H1 (cell line): ENCODE data around the gene ACLY. TPM values are rescaled to one million over a fixed set of nuclear protein-coding genes. Genes with fewer than 3 reads are reported as not detected.

Experiments used
- CTCF ChIA-PET: fragments of 300-600 bp; sonication (Branson Sonifier 250); formaldehyde crosslinking; loops from one replicate; lab custom pipeline; 2021; ENCODE audit not compliant: partially characterized antibody; lab: Charles Lee
- POLR2A ChIA-PET: fragments of 300-600 bp; sonication (Branson Sonifier 250); formaldehyde crosslinking; loops from one replicate; lab custom pipeline; 2021; ENCODE audit warnings: inconsistent platforms; ENCODE audit not compliant: partially characterized antibody; lab: Charles Lee
- DNase-seq, 2 experiments: peaks; one replicate each; pipeline versions ENCODE4 v3.0.0 to v3.0.0-alpha.2; 2010 to 2022; ENCODE audit warnings: low spot score in 2 of 2, low read depth in 1 of 2, mixed read lengths in 1 of 2
- FAIRE-seq: peaks from 2 replicates; lab custom pipeline; 2011; peaks lifted over from hg19 to GRCh38; lab: Jason Lieb, UNC
- H2AFZ ChIP-seq: 2 replicates; pipeline ENCODE4 v1.8.1; 2012; ENCODE audit warnings: low read length, inconsistent platforms
- H2AK5ac ChIP-seq: 2 replicates; pipeline ENCODE4 v1.6.1; 2013; ENCODE audit warnings: low read depth, low read length
- H2BK120ac ChIP-seq: replicated peaks from 2 replicates; pipeline ENCODE3; 2013; ENCODE audit warnings: low read depth, low read length, inconsistent platforms
- H2BK12ac ChIP-seq: 2 replicates; pipeline ENCODE4 v1.6.1; 2013; ENCODE audit warnings: low read depth, low read length
- H2BK15ac ChIP-seq: 2 replicates; pipeline ENCODE4 v1.6.1; 2013; ENCODE audit warnings: low read length
- H2BK20ac ChIP-seq: 2 replicates; pipeline ENCODE4 v1.6.1; 2013; ENCODE audit warnings: low read length
- H2BK5ac ChIP-seq: 2 replicates; pipeline ENCODE4 v1.6.1; 2013; ENCODE audit warnings: low read depth, low read length
- H3K14ac ChIP-seq: 2 replicates; pipeline ENCODE4 v1.6.1; 2013; ENCODE audit warnings: inconsistent platforms; ENCODE audit not compliant: insufficient read length
- H3K18ac ChIP-seq: 2 replicates; pipeline ENCODE4 v1.6.1; 2013; ENCODE audit warnings: low read length; ENCODE audit errors: extremely low read depth
- H3K23ac ChIP-seq: 2 replicates; pipeline ENCODE4 v1.6.1; 2013; ENCODE audit warnings: inconsistent platforms; ENCODE audit not compliant: insufficient read length
- H3K23me2 ChIP-seq: 2 replicates; pipeline ENCODE4 v1.6.1; 2013; ENCODE audit warnings: low read depth, low read length
- H3K27ac ChIP-seq: 2 replicates; pipeline ENCODE4 v1.6.1; 2011; ENCODE audit warnings: low read depth, low read length, inconsistent platforms
- H3K27me3 ChIP-seq, 4 experiments: replicated peaks in 1 of 4; 1 replicate in 1 of 4; 2 replicates in 3 of 4; pipeline versions ENCODE4 v1.6.1 to v1.8.1; 2011 to 2013; ENCODE audit warnings: low read length in 3 of 4, mild to moderate bottlenecking in 3 of 4, inconsistent platforms in 2 of 4, mixed read lengths in 2 of 4, moderate library complexity in 1 of 4; ENCODE audit not compliant: control insufficient read depth in 3 of 4, insufficient read depth in 3 of 4; ENCODE audit errors: extremely low read depth in 1 of 4
- H3K36me3 ChIP-seq, 4 experiments: 2 replicates each; pipeline versions ENCODE4 v1.6.1 to v1.8.1; 2011 to 2013; ENCODE audit warnings: mild to moderate bottlenecking in 4 of 4, low read length in 3 of 4, moderate library complexity in 2 of 4, control low read depth in 1 of 4, inconsistent platforms in 1 of 4; ENCODE audit not compliant: insufficient read depth in 4 of 4, control insufficient read depth in 2 of 4
- H3K4ac ChIP-seq: replicated peaks from 2 replicates; pipeline ENCODE3; 2013; ENCODE audit warnings: low read length, low read depth, mixed read lengths, inconsistent platforms; ENCODE audit not compliant: insufficient read length
- H3K4me1 ChIP-seq, 4 experiments: replicated peaks in 1 of 4; 1 replicate in 1 of 4; 2 replicates in 3 of 4; pipeline versions ENCODE4 v1.6.1 to v1.8.1; 2011 to 2013; ENCODE audit warnings: low read length in 3 of 4, inconsistent platforms in 2 of 4, mixed read lengths in 1 of 4; ENCODE audit not compliant: insufficient read depth in 4 of 4, control insufficient read depth in 3 of 4
- H3K4me2 ChIP-seq, 2 experiments: 2 replicates each; pipeline versions ENCODE4 v1.6.1 to v1.8.1; 2011 to 2013; ENCODE audit warnings: low read depth in 2 of 2, low read length in 2 of 2, control low read depth in 1 of 2, inconsistent platforms in 1 of 2, mild to moderate bottlenecking in 1 of 2; ENCODE audit not compliant: insufficient read depth in 1 of 2
- H3K4me3 ChIP-seq, 4 experiments: fragments of 200-600, 300-600 bp in 1 of 4; sonication (generic), shearing (Covaris generic), sonication (Bioruptor Twin) in 1 of 4; 2 replicates each; pipeline versions ENCODE4 v1.5.1 to v1.8.1; 2011 to 2016; ENCODE audit warnings: low read length in 4 of 4, low read depth in 3 of 4, control low read depth in 2 of 4, inconsistent platforms in 2 of 4, mild to moderate bottlenecking in 2 of 4, mixed read lengths in 1 of 4, moderate library complexity in 1 of 4; ENCODE audit not compliant: insufficient read depth in 2 of 4; ENCODE audit errors: extremely low read depth in 1 of 4
- H3K56ac ChIP-seq: replicated peaks from 2 replicates; pipeline ENCODE3; 2013; ENCODE audit warnings: low read depth, mild to moderate bottlenecking, mixed read lengths, low read length, inconsistent platforms; ENCODE audit not compliant: insufficient read length
- H3K79me1 ChIP-seq: 2 replicates; pipeline ENCODE4 v1.6.1; 2013; ENCODE audit warnings: low read depth, low read length, control low read depth
- H3K79me2 ChIP-seq, 2 experiments: 2 replicates each; pipeline versions ENCODE4 v1.6.1 to v1.8.1; 2012 to 2013; ENCODE audit warnings: low read length in 2 of 2, mild to moderate bottlenecking in 2 of 2, inconsistent platforms in 1 of 2; ENCODE audit not compliant: insufficient read depth in 2 of 2, control insufficient read depth in 1 of 2
- H3K9ac ChIP-seq, 4 experiments: replicated peaks in 1 of 4; 1 replicate in 1 of 4; 2 replicates in 3 of 4; pipeline versions ENCODE4 v1.6.1 to v1.8.1; 2011 to 2013; ENCODE audit warnings: low read depth in 3 of 4, low read length in 3 of 4, control low read depth in 2 of 4, mild to moderate bottlenecking in 2 of 4, moderate library complexity in 2 of 4, inconsistent platforms in 1 of 4; ENCODE audit errors: extremely low read depth in 1 of 4
- H3K9me3 ChIP-seq, 2 experiments: 2 replicates each; pipeline versions ENCODE4 v1.6.1 to v1.8.1; 2012 to 2013; ENCODE audit warnings: mild to moderate bottlenecking in 2 of 2, moderate library complexity in 2 of 2, control low read depth in 1 of 2, inconsistent platforms in 1 of 2, low read depth in 1 of 2, low read length in 1 of 2, mixed read lengths in 1 of 2; ENCODE audit not compliant: insufficient read depth in 2 of 2
- H4K20me1 ChIP-seq, 2 experiments: replicated peaks in 1 of 2; 2 replicates each; pipeline versions ENCODE3 to v1.8.1; 2011 to 2013; ENCODE audit warnings: inconsistent platforms in 2 of 2, low read length in 2 of 2, mild to moderate bottlenecking in 1 of 2; ENCODE audit not compliant: insufficient read depth in 2 of 2, control insufficient read depth in 1 of 2
- H4K5ac ChIP-seq: 2 replicates; pipeline ENCODE4 v1.6.1; 2013; ENCODE audit warnings: low read length, low read depth, mixed read lengths, inconsistent platforms; ENCODE audit not compliant: insufficient read length
- H4K8ac ChIP-seq: 2 replicates; pipeline ENCODE4 v1.8.0; 2013; ENCODE audit warnings: mild to moderate bottlenecking, moderate library complexity, low read length, inconsistent platforms; ENCODE audit not compliant: insufficient read depth; ENCODE audit errors: extremely low read depth
- H4K91ac ChIP-seq: replicated peaks from 2 replicates; pipeline ENCODE3; 2013; ENCODE audit warnings: low read length, mixed read lengths, inconsistent platforms; ENCODE audit not compliant: insufficient read length
- ATF2 ChIP-seq: IDR thresholded peaks from 2 replicates; pipeline ENCODE4 v1.6.1; 2012; ENCODE audit warnings: low read length, inconsistent platforms
- CEBPB ChIP-seq: IDR thresholded peaks from 2 replicates; pipeline ENCODE4 v1.6.1; 2012; ENCODE audit warnings: low read depth, low read length
- CTCF ChIP-seq, 3 experiments: IDR thresholded peaks; 1 replicate in 2 of 3; 2 replicates in 1 of 3; pipeline versions ENCODE4 v1.5.1 to v1.6.1; 2011; ENCODE audit warnings: low read length in 3 of 3, mild to moderate bottlenecking in 3 of 3, inconsistent platforms in 2 of 3, low read depth in 1 of 3, moderate library complexity in 1 of 3; ENCODE audit not compliant: insufficient read depth in 1 of 3; ENCODE audit errors: control extremely low read depth in 1 of 3
- MAX ChIP-seq: IDR thresholded peaks from 2 replicates; pipeline ENCODE4 v1.6.1; 2012; ENCODE audit warnings: inconsistent platforms
- YY1 ChIP-seq: IDR thresholded peaks from 2 replicates; pipeline ENCODE4 v1.6.1; 2011; ENCODE audit warnings: low read depth, mild to moderate bottlenecking, low read length
- ZNF274 ChIP-seq: IDR thresholded peaks from 2 replicates; pipeline ENCODE4 v1.7.0; 2012; ENCODE audit warnings: low read length, borderline replicate concordance; ENCODE audit errors: extremely low read depth
- WGBS, 2 experiments: shearing (Covaris generic) in 1 of 2; methylation state at CpG; one replicate each; pipeline versions ENCODE4 v1.1.6 to v1.1.7; 2013 to 2015; ENCODE audit warnings: low lambda C conversion rate in 2 of 2, mixed read lengths in 2 of 2, inconsistent platforms in 1 of 2, low coverage in 1 of 2, missing lambda C conversion rate in 1 of 2; ENCODE audit not compliant: insufficient replicate concordance in 2 of 2, insufficient coverage in 1 of 2, insufficient read length in 1 of 2; ENCODE audit errors: extremely low coverage in 1 of 2, missing lambda C conversion rate in 1 of 2; 5-methylcytosine and 5-hydroxymethylcytosine counted together
- polyA plus RNA-seq, 7 experiments: library from polyadenylated mRNA; depleted of rRNA in 3 of 7; stranded (reverse) in 5 of 7; unstranded in 2 of 7; fragments of >200 nt in 5 of 7; fragments of 200-250 nt in 2 of 7; gene quantifications; 1 replicate in 5 of 7; 2 replicates in 1 of 7; 4 replicates in 1 of 7; pipeline versions ENCODE4 v1.2.1 to v1.2.3, GENCODE V29; 2011 to 2013; ENCODE audit warnings: missing spikeins in 2 of 7, mixed read lengths in 2 of 7
- total RNA-seq: library from RNA; stranded (reverse); fragmentation: NEBNext Ultra II Directional; extraction: Animal tissue kit (Norgen Biotek cat#: 25700); gene quantifications from 2 replicates; pipeline ENCODE4 v1.2.1, GENCODE V29; 2021

Gene ACLY
- total and polyA plus RNA-seq, 2 of the 8 experiments (the other 6 are each of a cell fraction or from before 2014, with no cell fraction given), result 167 to 393 TPM

GRCh38 chr17:41959336-41960095, 40.8 kb upstream of the ACLY start:
- H4K20me1 ChIP-seq, result no peaks in the 10 kb centered on the region
- H3K14ac ChIP-seq, result no peak overlapping the region
- no peaks in the 10 kb centered on the region for H3K79me1 ChIP-seq
- H3K27me3 ChIP-seq, result no peaks in the 10 kb centered on the region
- H3K36me3 ChIP-seq, result no peaks in the 10 kb centered on the region
- peak overlapping the region; percentile 22 for H4K91ac ChIP-seq
- H3K4me1 ChIP-seq, result peaks cover 6 to 16% (median 11%) of the 10 kb centered on the region in 4 experiments
- H3K4ac ChIP-seq, result no peak overlapping the region
- H3K4me2 ChIP-seq, result peak overlapping the region in 1 of 2 experiments; percentile 4; a peak in 1 of 4 replicates
- CTCF ChIA-PET, result interaction anchor here (0.8 to 11.6 kb wide), 46 partner anchors 10 to 263 kb away, joined by 3 to 205 read pairs (median 4); partner anchors contain the start of genes ACLY, KLHL11, NKIRAS2 and ODAD4
- peak overlapping the region; percentile 82 for H4K8ac ChIP-seq
- H2BK5ac ChIP-seq, result peak overlapping the region; percentile 25; the same call in 1 of the 2 replicates
- H3K23ac ChIP-seq, result no peak overlapping the region
- no peak overlapping the region for H3K56ac ChIP-seq
- H2AFZ ChIP-seq, result no peak overlapping the region
- WGBS, 2 experiments, result 67% methylated on average over 17 of the region's 17 CpGs; no CpG with 5 or more reads in 1 of the 2 experiments
- H3K4me3 ChIP-seq, result 0 out of 8 replicates have a peak overlapping the region, but pooled peaks of 1 of the 4 experiments have one; percentile 7
- H2BK120ac ChIP-seq, result no peak overlapping the region
- H2AK5ac ChIP-seq, result 0 out of 2 replicates have a peak overlapping the region, but pooled peaks have one; percentile 28
- H3K79me2 ChIP-seq, result no peaks in the 10 kb centered on the region
- H3K18ac ChIP-seq, result no peak overlapping the region
- no peak overlapping the region; the same call in 1 of the 2 replicates for H2BK12ac ChIP-seq
- no peak overlapping the region for H4K5ac ChIP-seq
- peak overlapping the region; percentile 13; the same call in 1 of the 2 replicates for H3K27ac ChIP-seq
- FAIRE-seq, result peak; percentile 45
- H3K9ac ChIP-seq, result no peak overlapping the region; a peak in 1 of 7 replicates
- peak overlapping the region; percentile 93; the same call in 1 of the 2 replicates for H2BK15ac ChIP-seq
- no peaks in the 10 kb centered on the region for H3K9me3 ChIP-seq
- H3K23me2 ChIP-seq, result no peaks in the 10 kb centered on the region
- DNase-seq, result peak in 1 of 2 experiments; percentile 68
- POLR2A ChIA-PET, result interaction anchor here (0.6 to 9.7 kb wide), 20 partner anchors 8 to 1408 kb away, joined by 3 to 67 read pairs (median 4); partner anchors contain the start of genes ACLY, CNP, DNAJC7 and EIF1
- no peak overlapping the region for H2BK20ac ChIP-seq
- TF ChIP-seq YY1 (0 out of 2 replicates have a peak, but pooled peaks have one; percentile 53), MAX (peak; percentile 59), ZNF274 (no peak), ATF2 (no peak), CTCF (IDR thresholded peaks at IDR 0.05; ENCODE audit: control extremely low read depth in 1 of 3, insufficient read depth in 1 of 3, low read depth in 1 of 3, low read length in 3 of 3) (peak; percentile 66 to 87 (median 86)), CEBPB (peak; percentile 37; the same call in 1 of the 2 replicates)
